AG04450 (cell line): Measurements from ENCODE around the gene SLC8A1. TPM values are rescaled to one million over a fixed set of nuclear protein-coding genes. Genes with fewer than 3 reads are reported as not detected.

Source experiments
- CTCF ChIA-PET: fragments of 300-600, 350-600 bp; formaldehyde crosslinking; extraction: SDS; loops from one replicate; lab custom pipeline; 2022; ENCODE audit warnings: antibody characterized with exemption, inconsistent platforms; lab: Charles Lee
- POLR2A ChIA-PET: fragments of 350-600 bp; formaldehyde crosslinking; extraction: SDS; loops from one replicate; lab custom pipeline; 2021; ENCODE audit warnings: antibody characterized with exemption, inconsistent platforms; lab: Yijun Ruan, JAX
- DNase-seq: peaks from one replicate; pipeline ENCODE4 v3.0.0-alpha.2; 2011; ENCODE audit warnings: low read depth, low spot score
- H3K27ac ChIP-seq: one replicate; pipeline ENCODE4 v1.5.1; 2012; ENCODE audit warnings: low read depth, low read length, control low read depth
- H3K27me3 ChIP-seq: one replicate; pipeline ENCODE4 v1.6.0; 2012; ENCODE audit warnings: low read length; ENCODE audit not compliant: control insufficient read depth, insufficient read depth
- H3K4me3 ChIP-seq: 2 replicates; pipeline ENCODE4 v1.5.1; 2011; ENCODE audit warnings: mild to moderate bottlenecking, low read depth, low read length, control low read depth
- H3K9me3 ChIP-seq: 2 replicates; pipeline ENCODE4 v1.5.1; 2012; ENCODE audit warnings: low read length; ENCODE audit not compliant: control insufficient read depth, insufficient read depth
- polyA plus RNA-seq: library from polyadenylated mRNA; depleted of rRNA; stranded (reverse); fragments of >200 nt; gene quantifications from 2 replicates; pipeline ENCODE4 v1.2.3, GENCODE V29; 2011
- TF ChIP-seq, protein P1 (sequence below): IDR thresholded peaks from 2 replicates; pipeline ENCODE4 v1.5.1; 2011; ENCODE audit warnings: low read depth, low read length, control low read depth, inconsistent platforms

Gene SLC8A1
- polyA plus RNA-seq, 1 experiment = 19.3 TPM

DNA sequence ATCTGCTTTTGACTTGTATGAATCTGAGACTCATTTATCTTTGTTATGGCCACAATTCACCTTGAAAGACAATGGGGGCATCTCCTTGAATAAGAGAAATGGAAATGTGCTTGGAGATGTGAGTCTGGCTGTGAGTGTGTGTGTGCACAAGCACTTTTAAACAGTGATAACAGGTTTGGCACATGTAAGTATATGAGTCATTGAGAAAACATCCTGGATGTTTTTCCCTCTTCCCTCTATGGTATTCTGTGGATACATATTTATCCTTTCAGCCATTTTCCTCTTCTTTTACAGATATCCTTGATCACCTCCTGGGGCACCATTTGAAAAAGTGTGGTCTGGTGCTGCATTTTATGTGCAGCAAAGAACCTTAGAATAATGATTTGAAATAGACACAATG, 355.5 kb downstream of the SLC8A1 start:
- no peaks in the 10 kb centered on the region for H3K9me3 ChIP-seq
- no peaks in the 10 kb centered on the region for H3K27me3 ChIP-seq
- ChIA-PET POLR2A (no interaction called here), CTCF (interaction anchor here (0.8 kb wide), 1 partner anchor 183 kb away, joined by 4 read pairs; no protein-coding TSS in a partner anchor)
- TF ChIP-seq, protein P1, sequence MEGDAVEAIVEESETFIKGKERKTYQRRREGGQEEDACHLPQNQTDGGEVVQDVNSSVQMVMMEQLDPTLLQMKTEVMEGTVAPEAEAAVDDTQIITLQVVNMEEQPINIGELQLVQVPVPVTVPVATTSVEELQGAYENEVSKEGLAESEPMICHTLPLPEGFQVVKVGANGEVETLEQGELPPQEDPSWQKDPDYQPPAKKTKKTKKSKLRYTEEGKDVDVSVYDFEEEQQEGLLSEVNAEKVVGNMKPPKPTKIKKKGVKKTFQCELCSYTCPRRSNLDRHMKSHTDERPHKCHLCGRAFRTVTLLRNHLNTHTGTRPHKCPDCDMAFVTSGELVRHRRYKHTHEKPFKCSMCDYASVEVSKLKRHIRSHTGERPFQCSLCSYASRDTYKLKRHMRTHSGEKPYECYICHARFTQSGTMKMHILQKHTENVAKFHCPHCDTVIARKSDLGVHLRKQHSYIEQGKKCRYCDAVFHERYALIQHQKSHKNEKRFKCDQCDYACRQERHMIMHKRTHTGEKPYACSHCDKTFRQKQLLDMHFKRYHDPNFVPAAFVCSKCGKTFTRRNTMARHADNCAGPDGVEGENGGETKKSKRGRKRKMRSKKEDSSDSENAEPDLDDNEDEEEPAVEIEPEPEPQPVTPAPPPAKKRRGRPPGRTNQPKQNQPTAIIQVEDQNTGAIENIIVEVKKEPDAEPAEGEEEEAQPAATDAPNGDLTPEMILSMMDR = no peak
- no peak overlapping the region for H3K4me3 ChIP-seq
- H3K27ac ChIP-seq = no peak overlapping the region
- no peak for DNase-seq

DNA sequence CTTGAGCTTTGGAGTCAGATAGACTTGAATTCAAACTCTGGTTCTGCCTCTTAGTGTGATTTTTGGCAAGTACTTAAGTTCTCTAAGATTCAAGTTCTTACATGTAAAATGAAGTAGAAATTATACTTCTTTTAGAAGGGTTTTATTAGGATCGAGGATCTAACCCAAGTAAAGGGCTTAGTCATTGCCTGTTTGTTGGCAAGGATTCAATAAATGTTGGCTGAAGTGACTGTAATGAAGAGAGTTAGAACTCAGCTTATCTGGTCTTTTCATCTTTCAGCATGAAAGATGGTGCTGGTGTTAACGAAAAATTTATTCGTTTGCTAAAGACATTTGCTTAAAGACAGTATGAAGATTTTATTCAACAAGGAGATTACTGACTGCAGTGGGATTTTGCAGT, 356.9 kb downstream of the SLC8A1 start:
- no peaks in the 10 kb centered on the region for H3K9me3 ChIP-seq
- POLR2A ChIA-PET = no interaction called here
- no peak for DNase-seq

DNA sequence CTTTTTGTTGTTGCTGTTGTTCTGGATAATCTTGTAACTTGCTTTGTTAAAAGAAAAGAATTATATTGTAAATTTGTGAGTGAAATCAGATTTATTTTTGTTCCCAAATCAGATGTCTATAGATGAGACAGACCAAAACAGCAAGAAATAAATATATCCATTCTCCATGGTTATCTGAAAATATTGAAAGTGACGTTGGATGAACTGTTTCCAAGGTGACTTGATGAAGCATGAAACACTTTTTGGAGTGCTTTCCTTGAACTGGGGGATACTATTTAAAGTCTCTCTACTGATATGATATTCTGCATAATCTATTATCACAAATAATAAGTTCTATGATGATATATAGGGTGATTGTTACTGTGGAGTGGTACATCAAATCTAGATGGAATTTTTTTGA, 357.4 kb downstream of the SLC8A1 start:
- TF ChIP-seq, protein P1 = no peak
- Histone ChIP-seq H3K4me3 (no peak overlapping the region), H3K9me3 (no peaks in the 10 kb centered on the region), H3K27ac (no peak overlapping the region), H3K27me3 (no peaks in the 10 kb centered on the region)
- DNase-seq = no peak
- ChIA-PET CTCF (interaction anchor here (1.4 kb wide), 1 partner anchor 181 kb away, joined by 3 read pairs; no protein-coding TSS in a partner anchor), POLR2A (no interaction called here)

More for the DNA sequence above, 356.9 kb downstream of the SLC8A1 start:
- CTCF ChIA-PET = interaction anchor here (1.4 kb wide), 1 partner anchor 181 kb away, joined by 3 read pairs; no protein-coding TSS in a partner anchor
- Histone ChIP-seq H3K4me3 (no peak overlapping the region), H3K27ac (no peak overlapping the region), H3K27me3 (no peaks in the 10 kb centered on the region)
- TF ChIP-seq, protein P1 = no peak

DNA sequence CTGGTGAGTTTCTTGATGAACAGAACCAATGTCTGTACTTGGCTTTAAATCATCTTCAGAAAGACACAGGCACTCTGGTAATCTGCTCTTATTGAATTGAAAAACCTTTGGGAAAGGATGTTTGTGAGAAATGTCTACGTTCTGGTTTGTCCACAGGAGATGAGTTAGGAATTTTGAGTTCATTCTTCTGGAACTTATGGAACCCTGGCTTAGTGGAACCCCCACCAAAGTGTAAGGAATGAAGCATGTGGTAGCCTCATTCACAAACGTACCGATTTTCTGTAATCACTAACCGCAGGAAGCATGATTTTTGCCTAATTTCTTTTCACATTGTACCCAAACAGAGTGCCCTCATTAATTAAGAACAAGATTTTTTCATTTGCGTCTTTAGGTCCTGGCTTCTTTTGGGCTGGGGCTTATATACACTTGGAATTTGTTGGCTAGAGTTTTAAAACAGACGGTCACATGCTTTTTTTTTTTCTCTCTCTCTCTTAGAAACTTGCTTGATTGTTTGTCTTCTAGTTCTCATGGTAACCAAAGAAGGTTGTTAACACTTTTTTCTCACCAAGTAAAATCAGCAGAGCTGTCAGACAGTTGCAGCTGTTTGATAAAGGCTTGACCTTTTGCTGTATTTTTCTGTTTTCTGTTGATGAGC, 358.7 kb downstream of the SLC8A1 start:
- Histone ChIP-seq H3K4me3 (no peak overlapping the region), H3K27me3 (no peaks in the 10 kb centered on the region), H3K27ac (no peak overlapping the region), H3K9me3 (no peaks in the 10 kb centered on the region)
- TF ChIP-seq, protein P1 = no peak
- ChIA-PET POLR2A (no interaction called here), CTCF (no interaction called here)
- DNase-seq = no peak

DNA sequence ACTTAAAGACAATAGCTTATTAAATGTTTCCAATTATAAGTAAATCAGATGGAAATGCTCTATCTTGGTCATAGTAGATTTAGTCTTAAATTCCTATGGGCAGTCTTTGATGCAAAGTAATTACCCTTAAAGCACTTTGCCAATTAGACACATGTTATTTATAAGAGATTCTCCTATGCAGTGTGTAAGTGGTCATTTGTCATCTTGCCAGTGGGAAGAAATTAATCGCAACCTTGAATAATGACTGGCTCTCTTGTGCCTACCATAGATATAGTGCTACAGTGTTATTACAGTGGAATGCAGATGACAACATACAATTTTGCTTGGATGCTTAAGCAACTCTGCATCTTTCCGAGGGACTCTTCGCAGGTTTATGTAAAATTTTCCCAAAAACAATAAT, 361.8 kb downstream of the SLC8A1 start:
- no peak for DNase-seq
- Histone ChIP-seq H3K27me3 (no peaks in the 10 kb centered on the region), H3K9me3 (no peaks in the 10 kb centered on the region), H3K4me3 (no peak overlapping the region), H3K27ac (no peak overlapping the region)
- TF ChIP-seq, protein P1 = no peak
- POLR2A ChIA-PET = no interaction called here
- CTCF ChIA-PET = no interaction called here
